PC-9 (cell line): Measurements from ENCODE around the gene PLB1.

Experiments
- CTCF ChIP-seq: fragments of 200-600 bp; sonication (generic); conservative IDR thresholded peaks from 2 replicates; pipeline ENCODE4 v1.6.1; 2017; ENCODE audit warnings: mixed run types, antibody characterized with exemption, mild to moderate bottlenecking, moderate library complexity
- EZH2 ChIP-seq: fragments of 200-600 bp; sonication (generic); IDR thresholded peaks from 2 replicates; pipeline ENCODE4 v1.8.0; 2017; ENCODE audit warnings: antibody characterized with exemption, low read depth

GRCh38 chr2:28481905-28482304 lies 14.0 kb upstream of the PLB1 start:
- no peak for TF ChIP-seq CTCF
- TF ChIP-seq EZH2: no peak
